Neural progenitor cell (in vitro differentiated cells): ENCODE measurements around the gene INPP4B. TPM values are rescaled to one million over a fixed set of nuclear protein-coding genes. Genes with fewer than 3 reads are reported as not detected.

Source experiments
- DNase-seq: peaks from one replicate; pipeline ENCODE4 v3.0.0-alpha.2; 2016; ENCODE audit warnings: low spot score
- H2AFZ ChIP-seq: fragments of 200-600 bp; sonication (generic); replicated peaks from 2 replicates; pipeline ENCODE4 v1.6.1; 2016; ENCODE audit warnings: antibody characterized with exemption
- H3F3A ChIP-seq: fragments of 200-600 bp; sonication (generic); 2 replicates; pipeline ENCODE4 v1.6.1; 2016; ENCODE audit warnings: antibody characterized with exemption, low read depth
- H3K27ac ChIP-seq: fragments of 200-600 bp; sonication (generic); 2 replicates; pipeline ENCODE4 v1.5.1; 2016; ENCODE audit warnings: mild to moderate bottlenecking
- H3K27me3 ChIP-seq: fragments of 200-600 bp; sonication (generic); 2 replicates; pipeline ENCODE4 v1.6.1; 2016; ENCODE audit warnings: mild to moderate bottlenecking, moderate library complexity
- H3K36me3 ChIP-seq: fragments of 200-600 bp; sonication (generic); 2 replicates; pipeline ENCODE4 v1.5.1; 2016
- H3K4me1 ChIP-seq: fragments of 200-600 bp; sonication (generic); 2 replicates; pipeline ENCODE4 v1.6.1; 2016; ENCODE audit warnings: mixed run types
- H3K4me2 ChIP-seq: fragments of 200-600 bp; sonication (generic); 2 replicates; pipeline ENCODE4 v1.6.1; 2016
- H3K4me3 ChIP-seq: fragments of 200-600 bp; sonication (generic); 2 replicates; pipeline ENCODE4 v1.5.1; 2016
- H3K79me2 ChIP-seq: fragments of 200-600 bp; sonication (generic); 2 replicates; pipeline ENCODE4 v1.6.1; 2016; ENCODE audit warnings: low read depth
- H3K9ac ChIP-seq: fragments of 200-600 bp; sonication (generic); 2 replicates; pipeline ENCODE4 v1.6.1; 2016
- H3K9me3 ChIP-seq: fragments of 200-600 bp; sonication (generic); 2 replicates; pipeline ENCODE4 v1.5.1; 2016; ENCODE audit warnings: low read depth
- H4K20me1 ChIP-seq: fragments of 200-600 bp; sonication (generic); 2 replicates; pipeline ENCODE4 v1.6.1; 2016; ENCODE audit warnings: low read depth
- H3K27ac Mint-ChIP-seq: 3 replicates; pipeline ENCODE4 v1.8.0; 2021; ENCODE audit warnings: mixed read lengths
- H3K27me3 Mint-ChIP-seq: 2 replicates; pipeline ENCODE4 v1.8.0; 2022; ENCODE audit warnings: low read depth, mild to moderate bottlenecking, inconsistent platforms, moderate library complexity, mixed read lengths; ENCODE audit not compliant: insufficient read depth
- H3K36me3 Mint-ChIP-seq: 3 replicates; pipeline ENCODE4 v1.8.0; 2021; ENCODE audit warnings: mixed read lengths
- H3K4me1 Mint-ChIP-seq: 3 replicates; pipeline ENCODE4 v1.8.0; 2021; ENCODE audit warnings: mixed read lengths
- H3K4me3 Mint-ChIP-seq: 3 replicates; pipeline ENCODE4 v1.8.0; 2021; ENCODE audit warnings: mild to moderate bottlenecking, moderate library complexity, mixed read lengths
- H3K9me3 Mint-ChIP-seq: 3 replicates; pipeline ENCODE4 v1.8.0; 2020; ENCODE audit warnings: mixed read lengths
- CTCF ChIP-seq: fragments of 200-600 bp; sonication (generic); IDR thresholded peaks from 2 replicates; pipeline ENCODE4 v1.5.1; 2017; ENCODE audit warnings: antibody characterized with exemption, mild to moderate bottlenecking
- EZH2 ChIP-seq: fragments of 200-600 bp; sonication (generic); IDR thresholded peaks from 2 replicates; pipeline ENCODE4 v1.6.1; 2017; ENCODE audit warnings: antibody characterized with exemption, mild to moderate bottlenecking, moderate library complexity
- EZH2phosphoT487 ChIP-seq: fragments of 200-600 bp; sonication (generic); IDR thresholded peaks from 2 replicates; pipeline ENCODE4 v1.6.1; 2017; ENCODE audit warnings: antibody characterized with exemption
- total RNA-seq: library from RNA; depleted of rRNA; stranded (reverse); fragments of >200 nt; gene quantifications from 2 replicates; pipeline ENCODE4 v1.2.3, GENCODE V29; 2015; ENCODE audit warnings: low replicate concordance

The INPP4B gene
- total RNA-seq, 1 donor from 2014 or later: 1.3 TPM

GRCh38 chr4:142361981-142362380 lies 484.1 kb downstream of the INPP4B start:
- H3K9me3 ChIP-seq: no peaks in the 10 kb centered on the region
- no peak for DNase-seq
- Mint-ChIP-seq H3K4me3 (no peak overlapping the region), H3K36me3 (no peaks in the 10 kb centered on the region), H3K27ac (no peak overlapping the region), H3K9me3 (no peaks in the 10 kb centered on the region), H3K4me1 (peaks cover 24% of the 10 kb centered on the region), H3K27me3 (no peaks in the 10 kb centered on the region)
- no peak overlapping the region for H2AFZ ChIP-seq
- H3K27ac ChIP-seq: no peak overlapping the region
- peaks cover 25% of the 10 kb centered on the region for H3K4me1 ChIP-seq
- no peak overlapping the region for H3K9ac ChIP-seq
- no peaks in the 10 kb centered on the region for H3K36me3 ChIP-seq
- no peak overlapping the region for H3K4me2 ChIP-seq
- no peak overlapping the region for H3K4me3 ChIP-seq
- H3K79me2 ChIP-seq: no peaks in the 10 kb centered on the region
- no peaks in the 10 kb centered on the region for H4K20me1 ChIP-seq
- TF ChIP-seq EZH2phosphoT487: no peak
- TF ChIP-seq EZH2: no peak
- no peak for TF ChIP-seq CTCF
- peaks cover 6% of the 10 kb centered on the region for H3F3A ChIP-seq
- no peaks in the 10 kb centered on the region for H3K27me3 ChIP-seq

- H2AFZ ChIP-seq: no peak overlapping the region
- H3K4me3 ChIP-seq: no peak overlapping the region
- H3K4me2 ChIP-seq: no peak overlapping the region
- no peak overlapping the region for H3K9ac ChIP-seq
- H3K36me3 Mint-ChIP-seq: no peaks in the 10 kb centered on the region
- peaks cover 11% of the 10 kb centered on the region for H3K4me1 ChIP-seq
- no peaks in the 10 kb centered on the region for H3K9me3 ChIP-seq
- H3K79me2 ChIP-seq: no peaks in the 10 kb centered on the region
- H3K27ac ChIP-seq: no peak overlapping the region
- H3K9me3 Mint-ChIP-seq: no peaks in the 10 kb centered on the region
- no peaks in the 10 kb centered on the region for H4K20me1 ChIP-seq
- H3K4me3 Mint-ChIP-seq: no peak overlapping the region
- H3K27me3 Mint-ChIP-seq: peaks cover 2% of the 10 kb centered on the region
- TF ChIP-seq EZH2phosphoT487: no peak
- no peak for TF ChIP-seq CTCF
- TF ChIP-seq EZH2: no peak
- H3K27ac Mint-ChIP-seq: no peak overlapping the region
- H3K36me3 ChIP-seq: no peaks in the 10 kb centered on the region
- no peak for DNase-seq
- no peaks in the 10 kb centered on the region for H3F3A ChIP-seq
- peaks cover 13% of the 10 kb centered on the region for H3K4me1 Mint-ChIP-seq
- H3K27me3 ChIP-seq: no peaks in the 10 kb centered on the region
Observed at GRCh38 chr4:142360657-142361056, 485.4 kb downstream of the INPP4B start.

GRCh38 chr4:142358656-142359055 lies 487.4 kb downstream of the INPP4B start:
- no peaks in the 10 kb centered on the region for H3K4me1 Mint-ChIP-seq
- no peaks in the 10 kb centered on the region for H3K9me3 Mint-ChIP-seq
- H3K36me3 Mint-ChIP-seq: no peaks in the 10 kb centered on the region
- no peaks in the 10 kb centered on the region for H3F3A ChIP-seq
- H3K4me2 ChIP-seq: no peak overlapping the region
- H3K27me3 Mint-ChIP-seq: peaks cover 2% of the 10 kb centered on the region
- no peak overlapping the region for H3K27ac Mint-ChIP-seq
- H3K4me3 Mint-ChIP-seq: no peak overlapping the region
- no peaks in the 10 kb centered on the region for H3K4me1 ChIP-seq
- DNase-seq: no peak
- H3K9me3 ChIP-seq: no peaks in the 10 kb centered on the region
- H3K4me3 ChIP-seq: no peak overlapping the region
- no peaks in the 10 kb centered on the region for H3K36me3 ChIP-seq
- TF ChIP-seq EZH2 (no peak), EZH2phosphoT487 (no peak), CTCF (no peak)
- no peaks in the 10 kb centered on the region for H3K79me2 ChIP-seq
- H3K27ac ChIP-seq: no peak overlapping the region
- H2AFZ ChIP-seq: peak overlapping the region; percentile 12
- no peaks in the 10 kb centered on the region for H3K27me3 ChIP-seq
- no peak overlapping the region for H3K9ac ChIP-seq
- H4K20me1 ChIP-seq: no peaks in the 10 kb centered on the region
